BE2C (cell line): ENCODE results near the gene DOK1.

Experiments used
- DNase-seq: peaks from one replicate; pipeline ENCODE4 v3.0.0-alpha.2; 2020
- H3K27me3 ChIP-seq: fragments of 250-450 bp; sonication (Bioruptor Pico); 2 replicates; pipeline ENCODE4 v1.5.1; 2020; ENCODE audit warnings: mild to moderate bottlenecking
- H3K36me3 ChIP-seq: fragments of 250-450 bp; sonication (Bioruptor Pico); 2 replicates; pipeline ENCODE4 v1.5.1; 2020; ENCODE audit warnings: mild to moderate bottlenecking
- H3K4me1 ChIP-seq: fragments of 250-450 bp; sonication (Bioruptor Pico); 2 replicates; pipeline ENCODE4 v1.5.1; 2020
- H3K4me3 ChIP-seq: 2 replicates; pipeline ENCODE4 v1.5.1; 2011; ENCODE audit warnings: low read depth, low read length
- H3K9me3 ChIP-seq: fragments of 250-450 bp; sonication (Bioruptor Pico); 2 replicates; pipeline ENCODE4 v1.5.1; 2020
- CTCF ChIP-seq: IDR thresholded peaks from 2 replicates; pipeline ENCODE4 v1.5.1; 2012; ENCODE audit warnings: mild to moderate bottlenecking, low read depth, low read length

DOK1 gene

DNA sequence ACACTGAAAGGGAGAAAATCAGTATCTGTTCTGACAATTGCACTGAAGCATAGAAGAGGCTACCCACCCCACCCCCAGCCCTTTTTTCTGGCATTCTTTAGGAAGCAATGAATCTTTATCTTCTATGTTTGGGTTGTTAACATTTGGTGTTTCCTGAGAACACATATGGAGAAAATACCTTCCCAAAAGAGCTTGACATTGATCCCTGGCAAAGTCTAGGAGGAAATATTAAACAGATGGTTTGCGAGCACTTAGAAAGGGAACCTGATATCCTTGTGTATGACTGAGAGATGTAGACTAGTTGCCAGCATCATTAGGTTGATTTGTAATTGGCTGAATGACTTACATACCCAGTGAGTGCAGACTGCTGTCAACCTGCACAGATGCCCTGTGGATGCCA lies 42.9 kb downstream of the DOK1 start:
- no peak for TF ChIP-seq CTCF
- Histone ChIP-seq H3K9me3 (no peaks in the 10 kb centered on the region), H3K27me3 (no peaks in the 10 kb centered on the region), H3K36me3 (no peaks in the 10 kb centered on the region), H3K4me1 (no peaks in the 10 kb centered on the region), H3K4me3 (no peak overlapping the region)
- DNase-seq = no peak

GRCh38 chr2:74599676-74600075 lies 45.2 kb downstream of the DOK1 start:
- no peak for TF ChIP-seq CTCF
- H3K4me1 ChIP-seq = no peaks in the 10 kb centered on the region
- H3K36me3 ChIP-seq = no peaks in the 10 kb centered on the region
- H3K4me3 ChIP-seq = no peak overlapping the region
- H3K27me3 ChIP-seq = no peaks in the 10 kb centered on the region
- no peak for DNase-seq
- H3K9me3 ChIP-seq = no peaks in the 10 kb centered on the region

DNA sequence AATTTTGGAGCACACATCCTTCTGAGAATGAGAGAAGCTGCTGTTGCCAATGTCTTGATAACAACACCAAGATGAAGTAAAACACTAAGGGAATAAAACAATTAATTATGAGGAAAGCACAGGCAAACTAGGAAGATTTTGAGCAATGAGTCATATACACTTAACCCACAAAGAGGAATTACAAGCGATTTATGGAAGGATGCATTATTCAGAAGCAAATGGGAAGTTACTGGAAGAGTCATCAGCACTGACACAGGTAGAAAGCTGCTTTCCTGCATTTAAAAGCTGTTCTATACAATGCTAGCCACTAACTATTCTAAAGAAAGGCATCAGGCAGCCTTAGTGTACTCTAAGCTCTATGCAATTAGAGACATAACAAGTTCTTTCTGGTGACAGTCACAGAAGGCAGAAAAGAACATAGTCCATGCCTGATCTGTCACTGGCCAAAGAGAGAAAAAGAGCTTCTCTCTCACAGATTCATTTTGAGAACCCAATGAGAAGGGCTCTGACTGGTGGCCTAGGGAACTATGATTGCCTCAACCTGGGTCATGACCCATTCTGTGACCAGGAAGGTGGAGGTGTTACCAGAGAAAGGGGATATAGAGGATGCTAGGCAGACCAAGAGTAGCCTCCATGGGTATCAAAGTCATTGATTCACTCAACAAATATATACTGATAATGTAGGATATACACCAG lies 48.2 kb downstream of the DOK1 start:
- TF ChIP-seq CTCF = no peak
- Histone ChIP-seq H3K4me1 (no peaks in the 10 kb centered on the region), H3K27me3 (no peaks in the 10 kb centered on the region), H3K4me3 (no peak overlapping the region), H3K36me3 (no peaks in the 10 kb centered on the region), H3K9me3 (no peaks in the 10 kb centered on the region)
- DNase-seq = no peak

GRCh38 chr2:74603282-74604000 lies 48.9 kb downstream of the DOK1 start:
- Histone ChIP-seq H3K9me3 (no peaks in the 10 kb centered on the region), H3K4me1 (no peaks in the 10 kb centered on the region), H3K27me3 (no peaks in the 10 kb centered on the region), H3K4me3 (no peak overlapping the region), H3K36me3 (no peaks in the 10 kb centered on the region)
- no peak for DNase-seq
- TF ChIP-seq CTCF = no peak

GRCh38 chr2:74606927-74607326 lies 52.4 kb downstream of the DOK1 start:
- Histone ChIP-seq H3K27me3 (no peaks in the 10 kb centered on the region), H3K9me3 (no peaks in the 10 kb centered on the region), H3K36me3 (no peaks in the 10 kb centered on the region), H3K4me1 (no peaks in the 10 kb centered on the region), H3K4me3 (no peak overlapping the region)
- TF ChIP-seq CTCF = no peak
- no peak for DNase-seq
